ENCODE data around the gene CYFIP2.
A peak's percentile ranks its signal among the peaks of the same experiment; 100 is the strongest.

Gene CYFIP2

GRCh38 chr5:157379983-157380382, 114.1 kb downstream of the CYFIP2 start:
- no peak for TF ChIP-seq CTCF (IDR thresholded peaks at IDR 0.05; ENCODE audit: low read depth, low read length, missing control alignments)
- no peak overlapping the region for H3K4me3 ChIP-seq (replicated peaks; ENCODE audit: low read depth, low read length)
- no peak for DNase-seq (ENCODE audit: extremely low read depth, low read depth)

GRCh38 chr5:157381746-157382145, 115.8 kb downstream of the CYFIP2 start:
- DNase-seq (ENCODE audit: extremely low read depth, low read depth) = no peak
- TF ChIP-seq CTCF (IDR thresholded peaks at IDR 0.05; ENCODE audit: low read depth, low read length, missing control alignments) = no peak
- no peak overlapping the region for H3K4me3 ChIP-seq (replicated peaks; ENCODE audit: low read depth, low read length)

- DNase-seq (ENCODE audit: extremely low read depth, low read depth) = no peak
- TF ChIP-seq CTCF (IDR thresholded peaks at IDR 0.05; ENCODE audit: low read depth, low read length, missing control alignments) = no peak
- H3K4me3 ChIP-seq (replicated peaks; ENCODE audit: low read depth, low read length) = no peak overlapping the region
Observed at GRCh38 chr5:157382996-157383800, 117.3 kb downstream of the CYFIP2 start.

- DNase-seq (ENCODE audit: extremely low read depth, low read depth) = peak; percentile 99
- TF ChIP-seq CTCF (IDR thresholded peaks at IDR 0.05; ENCODE audit: low read depth, low read length, missing control alignments) = no peak
- H3K4me3 ChIP-seq (replicated peaks; ENCODE audit: low read depth, low read length) = no peak overlapping the region
Observed at GRCh38 chr5:157384971-157385709, 119.2 kb downstream of the CYFIP2 start.

GRCh38 chr5:157387041-157387563, 121.2 kb downstream of the CYFIP2 start:
- H3K4me3 ChIP-seq (replicated peaks; ENCODE audit: low read depth, low read length) = no peak overlapping the region
- TF ChIP-seq CTCF (IDR thresholded peaks at IDR 0.05; ENCODE audit: low read depth, low read length, missing control alignments) = no peak
- DNase-seq (ENCODE audit: extremely low read depth, low read depth) = no peak

- H3K4me3 ChIP-seq (replicated peaks; ENCODE audit: low read depth, low read length) = no peak overlapping the region
- no peak for TF ChIP-seq CTCF (IDR thresholded peaks at IDR 0.05; ENCODE audit: low read depth, low read length, missing control alignments)
- DNase-seq (ENCODE audit: extremely low read depth, low read depth) = peak; percentile 89
Observed at GRCh38 chr5:157387683-157388093, 121.8 kb downstream of the CYFIP2 start.
